Astrocyte (in vitro differentiated cells and primary cell): ENCODE results near the gene PDLIM1.

Source experiments
- CTCF ChIP-seq: IDR thresholded peaks from 2 replicates; pipeline ENCODE4 v1.5.1; 2011; ENCODE audit warnings: low read depth, mild to moderate bottlenecking, inconsistent platforms, low read length, moderate library complexity; ENCODE audit not compliant: insufficient read depth
- EZH2 ChIP-seq: IDR thresholded peaks from 2 replicates; pipeline ENCODE4 v1.6.1; 2012; ENCODE audit warnings: mild to moderate bottlenecking, low read length, inconsistent platforms; ENCODE audit not compliant: insufficient read depth

- TF ChIP-seq CTCF (no peak), EZH2 (no peak)
These were observed 8.7 kb downstream of the PDLIM1 start for GRCh38 chr10:95282107-95282506.
